HEK293T (cell line): Measurements from ENCODE around the gene KLK10.

ENCODE experiments used
- HDGF ChIP-seq: fragments of 450-650 bp; IDR thresholded peaks from 2 replicates; pipeline ENCODE4 v1.6.1; 2017; ENCODE audit warnings: antibody characterized with exemption, borderline replicate concordance
- NFRKB ChIP-seq: fragments of 450-650 bp; IDR thresholded peaks from 2 replicates; pipeline ENCODE4 v1.6.1; 2016; ENCODE audit warnings: mild to moderate bottlenecking, moderate library complexity
- SP1 ChIP-seq: fragments of 450-650 bp; IDR thresholded peaks from 2 replicates; pipeline ENCODE4 v1.6.1; 2017

- TF ChIP-seq SP1 = no peak
- TF ChIP-seq HDGF = no peak
- no peak for TF ChIP-seq NFRKB
These were observed 39.3 kb downstream of the KLK10 start for GRCh38 chr19:50980208-50980607.
